HepG2 (cell line): ENCODE results near the gene GRM7. TPM values are rescaled to one million over a fixed set of nuclear protein-coding genes. Genes with fewer than 3 reads are reported as not detected.

Source experiments
- ATAC-seq: fragments of 200-7000 bp; cut with Tn5 transposase; 3 replicates; pipeline ENCODE4 v1.9.1; 2020; ENCODE audit warnings: mild to moderate bottlenecking, moderate library complexity
- BruUV-seq: library from RNA; stranded (reverse); fragments of 400-500 nt; replicated peaks from 2 replicates; lab custom pipeline; 2021; lab: Mats Ljungman, UMichigan
- CTCF ChIA-PET: fragments of 300-600 bp; formaldehyde crosslinking; extraction: SDS; loops from one replicate; lab custom pipeline; 2021; ENCODE audit warnings: low total read pairs, inconsistent platforms, low intra/inter-chr PET ratio; lab: Yijun Ruan, JAX
- POLR2A ChIA-PET: fragments of 350-600 bp; sonication (Branson Sonifier 250); formaldehyde crosslinking; loops from one replicate; lab custom pipeline; 2020; ENCODE audit warnings: antibody characterized with exemption, inconsistent platforms; lab: Yijun Ruan, JAX
- DNase-seq: peaks from one replicate; pipeline ENCODE4 v3.0.0-alpha.2; 2015; ENCODE audit warnings: low spot score
- FAIRE-seq: peaks from 3 replicates; lab custom pipeline; 2011; peaks lifted over from hg19 to GRCh38; lab: Jason Lieb, UNC
- H2AFZ ChIP-seq: one replicate; pipeline ENCODE4 v1.6.1; 2011; ENCODE audit warnings: low read length, inconsistent platforms
- H3K27ac ChIP-seq: fragments of 300-600 bp; 3 replicates; pipeline ENCODE4 v1.8.0; 2011; ENCODE audit warnings: mixed run types, mild to moderate bottlenecking, mixed read lengths, low read length, inconsistent platforms; ENCODE audit not compliant: insufficient read depth; ENCODE audit errors: extremely low read length
- H3K27me3 ChIP-seq, 2 experiments: fragments of 200-600 bp in 1 of 2; 2 replicates in 1 of 2; 3 replicates in 1 of 2; pipeline versions ENCODE4 v1.6.0 to v1.8.0; 2011; ENCODE audit warnings: low read length in 2 of 2, mild to moderate bottlenecking in 2 of 2, moderate library complexity in 2 of 2, inconsistent platforms in 1 of 2; ENCODE audit not compliant: insufficient read depth in 2 of 2, control insufficient read depth in 1 of 2
- H3K36me3 ChIP-seq, 2 experiments: fragments of 200-600 bp in 1 of 2; replicated peaks in 1 of 2; 2 replicates in 1 of 2; 3 replicates in 1 of 2; pipeline versions ENCODE4 v1.5.1 to v1.8.0; 2011; ENCODE audit warnings: low read length in 2 of 2, inconsistent platforms in 1 of 2; ENCODE audit not compliant: insufficient read depth in 2 of 2, control insufficient read depth in 1 of 2
- H3K4me1 ChIP-seq: 2 replicates; pipeline ENCODE4 v1.5.1; 2012; ENCODE audit warnings: low read length, inconsistent platforms; ENCODE audit not compliant: insufficient read depth
- H3K4me2 ChIP-seq: 2 replicates; pipeline ENCODE4 v1.6.0; 2011; ENCODE audit warnings: low read depth, low read length, inconsistent platforms
- H3K4me3 ChIP-seq, 3 experiments: fragments of 200-600 bp in 1 of 3; sonication (generic), shearing (Covaris generic) in 1 of 3; replicated peaks in 1 of 3; 2 replicates each; pipeline ENCODE4 v1.5.1; 2011 to 2016; ENCODE audit warnings: low read length in 3 of 3, inconsistent platforms in 2 of 3, low read depth in 2 of 3, mild to moderate bottlenecking in 2 of 3, control low read depth in 1 of 3, mixed read lengths in 1 of 3; ENCODE audit not compliant: insufficient read depth in 1 of 3
- H3K79me2 ChIP-seq: one replicate; pipeline ENCODE4 v1.6.1; 2011; ENCODE audit warnings: low read length, inconsistent platforms; ENCODE audit not compliant: insufficient read depth
- H3K9ac ChIP-seq: 2 replicates; pipeline ENCODE4 v1.6.0; 2011; ENCODE audit warnings: mild to moderate bottlenecking, low read depth, low read length, inconsistent platforms; ENCODE audit not compliant: insufficient read depth
- H3K9me3 ChIP-seq: 2 replicates; pipeline ENCODE4 v1.5.1; 2012; ENCODE audit warnings: mild to moderate bottlenecking, low read length
- H4K20me1 ChIP-seq: 2 replicates; pipeline ENCODE4 v1.6.0; 2011; ENCODE audit warnings: inconsistent platforms, mild to moderate bottlenecking, low read length, moderate library complexity; ENCODE audit not compliant: insufficient read depth
- E2F2 ChIP-seq: sonication (generic); formaldehyde crosslinking; IDR thresholded peaks from 2 replicates; pipeline ENCODE4 v1.4.0; 2020; ENCODE audit warnings: missing genetic modification reagents, borderline replicate concordance
- ERF ChIP-seq: IDR thresholded peaks from 2 replicates; pipeline ENCODE4 v1.6.1; 2018; ENCODE audit warnings: missing biosample characterization, missing genetic modification reagents
- NFE2L2 ChIP-seq: fragments of 150-350 bp; IDR thresholded peaks from 2 replicates; pipeline ENCODE4 v1.6.1; 2014; ENCODE audit warnings: low read length
- POGZ ChIP-seq: sonication (generic); formaldehyde crosslinking; IDR thresholded peaks from 2 replicates; pipeline ENCODE4 v1.4.0; 2020; ENCODE audit warnings: mild to moderate bottlenecking, missing genetic modification reagents
- SMAD3 ChIP-seq: sonication (generic); formaldehyde crosslinking; IDR thresholded peaks from 2 replicates; pipeline ENCODE4 v1.4.0; 2020; ENCODE audit warnings: missing genetic modification reagents
- STAG1 ChIP-seq: sonication (generic); formaldehyde crosslinking; IDR thresholded peaks from 2 replicates; pipeline ENCODE4 v1.4.0; 2020; ENCODE audit warnings: missing genetic modification reagents
- THAP7 ChIP-seq: sonication (generic); formaldehyde crosslinking; IDR thresholded peaks from 2 replicates; pipeline ENCODE4 v1.8.1; 2023; ENCODE audit warnings: mild to moderate bottlenecking, missing genetic modification reagents
- ZBTB33 ChIP-seq: sonication (generic); formaldehyde crosslinking; IDR thresholded peaks from 2 replicates; pipeline ENCODE4 v1.4.0; 2020; ENCODE audit warnings: missing genetic modification reagents
- ZNF263 ChIP-seq: sonication (generic); formaldehyde crosslinking; IDR thresholded peaks from 2 replicates; pipeline ENCODE4 v1.4.0; 2020; ENCODE audit warnings: missing genetic modification reagents
- ZNF274 ChIP-seq: sonication (generic); formaldehyde crosslinking; IDR thresholded peaks from 2 replicates; pipeline ENCODE4 v1.5.1; 2020; ENCODE audit warnings: mild to moderate bottlenecking, missing genetic modification reagents
- ZNF550 ChIP-seq: sonication (generic); formaldehyde crosslinking; IDR thresholded peaks from 2 replicates; pipeline ENCODE4 v1.4.0; 2020; ENCODE audit warnings: mild to moderate bottlenecking, missing genetic modification reagents, borderline replicate concordance
- ZNF564 ChIP-seq: sonication (generic); formaldehyde crosslinking; IDR thresholded peaks from 2 replicates; pipeline ENCODE4 v1.8.1; 2023; ENCODE audit warnings: mild to moderate bottlenecking, missing genetic modification reagents
- ZNF572 ChIP-seq: sonication (generic); formaldehyde crosslinking; IDR thresholded peaks from 2 replicates; pipeline ENCODE4 v1.5.1; 2020; ENCODE audit warnings: mild to moderate bottlenecking, missing genetic modification reagents
- WGBS: methylation state at CpG from one replicate; pipeline ENCODE4 v1.1.6; 2017; ENCODE audit warnings: low lambda C conversion rate; 5-methylcytosine and 5-hydroxymethylcytosine counted together
- in situ Hi-C: cut with HindIII; loops from 2 replicates; pipeline ENCODE4 v1.10.0; 2017; ENCODE audit warnings: low pct_unique_long_range_greater_than_20kb; ENCODE audit not compliant: extremely low pct_ligation_motif_present
- intact Hi-C: fragments of 100-400 bp; cut with micrococcal nuclease; formaldehyde crosslinking; loops from one replicate; pipeline ENCODE4 v1.10.0; 2022; ENCODE audit not compliant: unreplicated experiment
- polyA plus RNA-seq, 8 experiments: library from polyadenylated mRNA; depleted of rRNA in 3 of 8; stranded (reverse) in 7 of 8; unstranded in 1 of 8; fragments of >200 nt; fragmentation: Illumina TruSeq in 4 of 8; extraction: Trizol in 4 of 8; gene quantifications; 2 replicates each; pipeline versions ENCODE4 v1.2.1 to v1.2.3, GENCODE V29; 2011 to 2016; ENCODE audit warnings: low read depth in 4 of 8, missing spikeins in 1 of 8, mixed read lengths in 1 of 8; ENCODE audit not compliant: insufficient read depth in 1 of 8
- total RNA-seq, 5 experiments: library from RNA; depleted of rRNA; stranded (reverse); fragments of >200 nt; fragmentation: Illumina TruSeq; extraction: Trizol; gene quantifications; 2 replicates each; pipeline ENCODE4 v1.2.3, GENCODE V29; 2016; ENCODE audit warnings: low read depth in 1 of 5
- TF ChIP-seq, protein P1 (sequence below): sonication (generic); formaldehyde crosslinking; IDR thresholded peaks from 2 replicates; pipeline ENCODE4 v1.5.0; 2020; ENCODE audit warnings: mild to moderate bottlenecking, missing genetic modification reagents, borderline replicate concordance

GRM7 gene
- total and polyA plus RNA-seq, 2 of the 13 experiments (the other 11 are each of a cell fraction or from before 2014, with no cell fraction given), result not detected

- no peaks in the 10 kb centered on the region for H3K4me1 ChIP-seq
- POLR2A ChIA-PET, result no interaction called here
- no peaks in the 10 kb centered on the region for H3K79me2 ChIP-seq
- BruUV-seq, result no TSS peak
- no peak for ATAC-seq
- no peaks in the 10 kb centered on the region for H4K20me1 ChIP-seq
- no peak overlapping the region for H3K4me2 ChIP-seq
- H3K9me3 ChIP-seq, result peaks cover 70% of the 10 kb centered on the region
- in situ Hi-C loops (no loop called here), intact Hi-C loops (no loop called here)
- no peaks in the 10 kb centered on the region for H3K27me3 ChIP-seq
- FAIRE-seq, result no peak
- H3K36me3 ChIP-seq, result no peaks in the 10 kb centered on the region
- H3K4me3 ChIP-seq, result no peak overlapping the region
- no peak overlapping the region for H2AFZ ChIP-seq
- H3K27ac ChIP-seq, result no peak overlapping the region
- CTCF ChIA-PET, result no interaction called here
- 0% methylated on average over 3 of the region's 3 CpGs for WGBS
- no peak overlapping the region for H3K9ac ChIP-seq
- no peak for DNase-seq
- TF ChIP-seq ZNF274 (no peak), ERF (CRISPR knock-in tag) (no peak), POGZ (CRISPR knock-in tag) (no peak), E2F2 (CRISPR knock-in tag) (no peak), ZNF572 (CRISPR knock-in tag) (no peak), THAP7 (CRISPR knock-in tag) (no peak), ZNF564 (CRISPR knock-in tag) (no peak), NFE2L2 (no peak), ZNF550 (CRISPR knock-in tag) (no peak), STAG1 (CRISPR knock-in tag) (no peak), ZBTB33 (CRISPR knock-in tag) (no peak), ZNF263 (CRISPR knock-in tag) (no peak), SMAD3 (CRISPR knock-in tag) (no peak)
- TF ChIP-seq, protein P1, sequence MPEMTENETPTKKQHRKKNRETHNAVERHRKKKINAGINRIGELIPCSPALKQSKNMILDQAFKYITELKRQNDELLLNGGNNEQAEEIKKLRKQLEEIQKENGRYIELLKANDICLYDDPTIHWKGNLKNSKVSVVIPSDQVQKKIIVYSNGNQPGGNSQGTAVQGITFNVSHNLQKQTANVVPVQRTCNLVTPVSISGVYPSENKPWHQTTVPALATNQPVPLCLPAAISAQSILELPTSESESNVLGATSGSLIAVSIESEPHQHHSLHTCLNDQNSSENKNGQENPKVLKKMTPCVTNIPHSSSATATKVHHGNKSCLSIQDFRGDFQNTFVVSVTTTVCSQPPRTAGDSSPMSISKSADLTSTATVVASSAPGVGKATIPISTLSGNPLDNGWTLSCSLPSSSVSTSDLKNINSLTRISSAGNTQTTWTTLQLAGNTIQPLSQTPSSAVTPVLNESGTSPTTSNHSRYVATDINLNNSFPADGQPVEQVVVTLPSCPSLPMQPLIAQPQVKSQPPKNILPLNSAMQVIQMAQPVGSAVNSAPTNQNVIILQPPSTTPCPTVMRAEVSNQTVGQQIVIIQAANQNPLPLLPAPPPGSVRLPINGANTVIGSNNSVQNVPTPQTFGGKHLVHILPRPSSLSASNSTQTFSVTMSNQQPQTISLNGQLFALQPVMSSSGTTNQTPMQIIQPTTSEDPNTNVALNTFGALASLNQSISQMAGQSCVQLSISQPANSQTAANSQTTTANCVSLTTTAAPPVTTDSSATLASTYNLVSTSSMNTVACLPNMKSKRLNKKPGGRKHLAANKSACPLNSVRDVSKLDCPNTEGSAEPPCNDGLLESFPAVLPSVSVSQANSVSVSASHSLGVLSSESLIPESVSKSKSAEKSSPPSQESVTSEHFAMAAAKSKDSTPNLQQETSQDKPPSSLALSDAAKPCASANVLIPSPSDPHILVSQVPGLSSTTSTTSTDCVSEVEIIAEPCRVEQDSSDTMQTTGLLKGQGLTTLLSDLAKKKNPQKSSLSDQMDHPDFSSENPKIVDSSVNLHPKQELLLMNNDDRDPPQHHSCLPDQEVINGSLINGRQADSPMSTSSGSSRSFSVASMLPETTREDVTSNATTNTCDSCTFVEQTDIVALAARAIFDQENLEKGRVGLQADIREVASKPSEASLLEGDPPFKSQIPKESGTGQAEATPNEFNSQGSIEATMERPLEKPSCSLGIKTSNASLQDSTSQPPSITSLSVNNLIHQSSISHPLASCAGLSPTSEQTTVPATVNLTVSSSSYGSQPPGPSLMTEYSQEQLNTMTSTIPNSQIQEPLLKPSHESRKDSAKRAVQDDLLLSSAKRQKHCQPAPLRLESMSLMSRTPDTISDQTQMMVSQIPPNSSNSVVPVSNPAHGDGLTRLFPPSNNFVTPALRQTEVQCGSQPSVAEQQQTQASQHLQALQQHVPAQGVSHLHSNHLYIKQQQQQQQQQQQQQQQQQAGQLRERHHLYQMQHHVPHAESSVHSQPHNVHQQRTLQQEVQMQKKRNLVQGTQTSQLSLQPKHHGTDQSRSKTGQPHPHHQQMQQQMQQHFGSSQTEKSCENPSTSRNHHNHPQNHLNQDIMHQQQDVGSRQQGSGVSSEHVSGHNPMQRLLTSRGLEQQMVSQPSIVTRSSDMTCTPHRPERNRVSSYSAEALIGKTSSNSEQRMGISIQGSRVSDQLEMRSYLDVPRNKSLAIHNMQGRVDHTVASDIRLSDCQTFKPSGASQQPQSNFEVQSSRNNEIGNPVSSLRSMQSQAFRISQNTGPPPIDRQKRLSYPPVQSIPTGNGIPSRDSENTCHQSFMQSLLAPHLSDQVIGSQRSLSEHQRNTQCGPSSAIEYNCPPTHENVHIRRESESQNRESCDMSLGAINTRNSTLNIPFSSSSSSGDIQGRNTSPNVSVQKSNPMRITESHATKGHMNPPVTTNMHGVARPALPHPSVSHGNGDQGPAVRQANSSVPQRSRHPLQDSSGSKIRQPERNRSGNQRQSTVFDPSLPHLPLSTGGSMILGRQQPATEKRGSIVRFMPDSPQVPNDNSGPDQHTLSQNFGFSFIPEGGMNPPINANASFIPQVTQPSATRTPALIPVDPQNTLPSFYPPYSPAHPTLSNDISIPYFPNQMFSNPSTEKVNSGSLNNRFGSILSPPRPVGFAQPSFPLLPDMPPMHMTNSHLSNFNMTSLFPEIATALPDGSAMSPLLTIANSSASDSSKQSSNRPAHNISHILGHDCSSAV, result no peak
These were observed 724.1 kb downstream of the GRM7 start for GRCh38 chr3:7585052-7585451.
